HL-60 (cell line): ENCODE data around the gene SMAD1.
"Not testable (repeated sequence)": the region's sequence is repeated elsewhere in the genome, so short reads cannot be mapped to it uniquely, and the experiment has no call there.

Experiments
- DNase-seq, 2 experiments: peaks; one replicate each; pipeline ENCODE4 v3.0.0-alpha.2; 2010 to 2020; ENCODE audit warnings: low read depth in 1 of 2, low spot score in 1 of 2
- H3K27ac ChIP-seq: fragments of 250-450 bp; sonication (Bioruptor Pico); replicated peaks from 2 replicates; pipeline ENCODE4 v1.5.1; 2020; ENCODE audit warnings: mild to moderate bottlenecking, moderate library complexity
- H3K27me3 ChIP-seq: fragments of 250-450 bp; sonication (Bioruptor Pico); 2 replicates; pipeline ENCODE4 v1.5.1; 2021; ENCODE audit warnings: mild to moderate bottlenecking, moderate library complexity; ENCODE audit not compliant: insufficient read depth, poor library complexity, severe bottlenecking
- H3K4me3 ChIP-seq: replicated peaks from 2 replicates; pipeline ENCODE4 v1.5.1; 2011; ENCODE audit warnings: mild to moderate bottlenecking, control low read depth, low read length; ENCODE audit not compliant: insufficient read depth
- CTCF ChIP-seq: IDR thresholded peaks from one replicate; pipeline ENCODE4 v1.5.1; 2011; ENCODE audit warnings: low read length, control low read depth, inconsistent platforms; ENCODE audit not compliant: insufficient read depth
- GABPA ChIP-seq: IDR thresholded peaks from 2 replicates; pipeline ENCODE4 v1.6.1; 2012; ENCODE audit warnings: low read depth
- POLR2AphosphoS5 ChIP-seq: IDR thresholded peaks from 2 replicates; pipeline ENCODE4 v1.6.1; 2012; ENCODE audit warnings: low read depth
- REST ChIP-seq: IDR thresholded peaks from 2 replicates; pipeline ENCODE4 v1.6.1; 2012; ENCODE audit warnings: low read depth; ENCODE audit not compliant: insufficient replicate concordance
- SPI1 ChIP-seq: IDR thresholded peaks from 2 replicates; pipeline ENCODE4 v1.6.1; 2012; ENCODE audit warnings: low read depth, mild to moderate bottlenecking, borderline replicate concordance

The SMAD1 gene

GRCh38 chr4:145587088-145587754 lies 105.6 kb downstream of the SMAD1 start:
- no peak overlapping the region for H3K4me3 ChIP-seq
- peak in 1 of 2 experiments; percentile 6 for DNase-seq
- no peaks in the 10 kb centered on the region for H3K27me3 ChIP-seq
- TF ChIP-seq CTCF (no peak), SPI1 (no peak), GABPA (no peak), REST (no peak), POLR2AphosphoS5 (no peak)
- no peak overlapping the region for H3K27ac ChIP-seq

- not testable (repeated sequence) for DNase-seq, H3K4me3 ChIP-seq, H3K27ac ChIP-seq, H3K27me3 ChIP-seq
These were observed 107.7 kb downstream of the SMAD1 start for GRCh38 chr4:145589381-145589780.

GRCh38 chr4:145589916-145590702 lies 108.5 kb downstream of the SMAD1 start:
- no peak overlapping the region for H3K4me3 ChIP-seq
- H3K27ac ChIP-seq = no peak overlapping the region
- no peak for TF ChIP-seq GABPA
- no peak for TF ChIP-seq POLR2AphosphoS5
- no peak for TF ChIP-seq CTCF
- TF ChIP-seq REST = no peak
- TF ChIP-seq SPI1 = no peak
- H3K27me3 ChIP-seq = no peaks in the 10 kb centered on the region
- no peak for DNase-seq

- H3K27me3 ChIP-seq = no peaks in the 10 kb centered on the region
- DNase-seq = no peak
- H3K27ac ChIP-seq = no peak overlapping the region
- TF ChIP-seq POLR2AphosphoS5 (no peak), GABPA (no peak)
- no peak overlapping the region for H3K4me3 ChIP-seq
These were observed 120.6 kb downstream of the SMAD1 start for GRCh38 chr4:145602129-145602760.
